ENCODE data around the gene MCTS1.

DNA sequence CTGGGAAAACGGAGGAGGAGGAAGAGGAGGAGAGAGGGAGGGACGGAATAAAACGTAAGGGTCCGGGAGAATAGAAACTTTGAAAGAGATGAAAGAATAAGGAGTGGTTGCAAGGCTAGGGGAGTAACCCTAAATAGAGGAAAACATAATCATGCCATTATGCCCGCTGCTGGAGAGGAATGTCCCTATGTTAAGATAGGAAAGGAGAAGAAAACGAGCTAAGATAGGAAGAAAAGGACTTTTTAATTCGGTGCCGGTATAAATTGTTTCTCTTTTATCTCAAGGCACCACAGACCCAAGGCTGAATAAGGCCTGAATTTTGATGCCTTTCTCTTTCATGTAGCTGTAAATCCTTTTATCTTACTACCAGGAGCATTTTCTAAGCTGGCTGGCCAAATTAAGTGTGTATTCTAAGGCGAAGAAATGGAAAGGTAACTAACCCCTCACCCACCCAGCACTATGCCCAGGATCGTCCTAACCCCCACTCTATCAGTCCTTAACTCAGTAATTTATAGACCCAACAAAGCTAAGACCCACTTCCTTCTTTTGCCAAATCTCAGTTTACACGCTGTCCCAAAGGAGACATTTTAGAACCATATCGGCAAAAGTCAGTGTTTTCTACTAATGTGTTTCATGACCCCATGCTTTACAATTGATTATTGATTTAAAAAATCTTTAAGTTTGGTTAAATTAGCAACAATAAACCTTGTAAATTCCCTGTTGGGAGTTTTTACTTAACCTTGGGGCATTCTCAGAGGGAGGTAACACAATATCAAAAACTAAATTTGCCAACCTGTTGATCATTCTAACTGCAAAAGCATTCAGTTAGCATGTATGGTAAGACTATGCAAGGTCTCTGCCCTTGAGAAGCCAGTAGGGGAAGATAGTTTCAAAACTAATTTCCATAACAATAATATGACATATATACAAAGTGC lies 42.0 kb upstream of the MCTS1 start:
- TF ChIP-seq, protein P1, sequence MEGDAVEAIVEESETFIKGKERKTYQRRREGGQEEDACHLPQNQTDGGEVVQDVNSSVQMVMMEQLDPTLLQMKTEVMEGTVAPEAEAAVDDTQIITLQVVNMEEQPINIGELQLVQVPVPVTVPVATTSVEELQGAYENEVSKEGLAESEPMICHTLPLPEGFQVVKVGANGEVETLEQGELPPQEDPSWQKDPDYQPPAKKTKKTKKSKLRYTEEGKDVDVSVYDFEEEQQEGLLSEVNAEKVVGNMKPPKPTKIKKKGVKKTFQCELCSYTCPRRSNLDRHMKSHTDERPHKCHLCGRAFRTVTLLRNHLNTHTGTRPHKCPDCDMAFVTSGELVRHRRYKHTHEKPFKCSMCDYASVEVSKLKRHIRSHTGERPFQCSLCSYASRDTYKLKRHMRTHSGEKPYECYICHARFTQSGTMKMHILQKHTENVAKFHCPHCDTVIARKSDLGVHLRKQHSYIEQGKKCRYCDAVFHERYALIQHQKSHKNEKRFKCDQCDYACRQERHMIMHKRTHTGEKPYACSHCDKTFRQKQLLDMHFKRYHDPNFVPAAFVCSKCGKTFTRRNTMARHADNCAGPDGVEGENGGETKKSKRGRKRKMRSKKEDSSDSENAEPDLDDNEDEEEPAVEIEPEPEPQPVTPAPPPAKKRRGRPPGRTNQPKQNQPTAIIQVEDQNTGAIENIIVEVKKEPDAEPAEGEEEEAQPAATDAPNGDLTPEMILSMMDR (IDR thresholded peaks at IDR 0.05): no peak
- TF ChIP-seq POLR2A (IDR thresholded peaks at IDR 0.05): peak in 1 of 2 donors; percentile 69

Data from adrenal gland (tissue), 5 donors.